ENCODE measurements around the gene GRID2. TPM values are rescaled to one million over a fixed set of nuclear protein-coding genes. Genes with fewer than 3 reads are reported as not detected.

The GRID2 gene
- total RNA-seq, 1 experiment from 2014 or later, result 2.2 TPM

DNA sequence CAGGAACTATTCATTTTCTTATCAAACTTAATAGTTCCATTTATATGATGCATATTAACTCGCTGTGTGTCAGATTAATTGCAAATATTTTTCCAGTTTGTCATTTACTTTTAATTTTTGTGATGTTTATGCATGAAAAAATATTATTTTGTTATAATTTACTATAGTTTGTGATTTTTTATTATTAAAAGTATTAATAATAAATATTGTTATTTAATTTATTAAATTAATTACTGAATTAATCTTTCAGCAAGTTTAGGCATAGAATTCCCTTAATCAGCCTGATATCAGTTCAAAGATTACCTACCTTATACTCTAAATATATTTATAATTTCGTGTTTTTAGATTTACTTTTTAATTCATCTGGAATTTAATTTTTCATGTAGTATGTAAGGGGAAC, 1509.3 kb downstream of the GRID2 start:
- intact Hi-C loops (cut with micrococcal nuclease), result no loop called here
- ATAC-seq, result no peak
- Histone ChIP-seq H3K79me2 (ENCODE audit: low read length) (no peaks in the 10 kb centered on the region), H3K4me1 (ENCODE audit: insufficient read depth, low read length) (no peaks in the 10 kb centered on the region), H3K9me2 (replicated peaks; ENCODE audit: low read length) (no peaks in the 10 kb centered on the region), H3F3A (ENCODE audit: low read length, unreplicated experiment) (no peaks in the 10 kb centered on the region), H3K4me3 (ENCODE audit: low read length) (no peak overlapping the region), H3K36me3 (ENCODE audit: low read depth, low read length) (no peaks in the 10 kb centered on the region), H3K9ac (ENCODE audit: low read length) (no peak overlapping the region), H3K4me2 (ENCODE audit: low read length) (no peak overlapping the region), H4K20me1 (ENCODE audit: low read length) (no peaks in the 10 kb centered on the region), H2AFZ (ENCODE audit: low read length) (no peak overlapping the region), H3K27me3 (ENCODE audit: low read length) (peaks cover 53% of the 10 kb centered on the region), H3K27ac (ENCODE audit: low read length) (no peak overlapping the region), H3K9me3 (ENCODE audit: low read length) (no peaks in the 10 kb centered on the region)
- BruUV-seq (replicated peaks), result no TSS peak
- POLR2A ChIA-PET (ENCODE audit: unreplicated experiment), result no interaction called here
- no peak for DNase-seq
- CTCF ChIA-PET, result no interaction called here
- no peak for TF ChIP-seq EZH2phosphoT487 (IDR thresholded peaks at IDR 0.05; ENCODE audit: borderline replicate concordance, low read length)
- no peak for TF ChIP-seq EZH2 (IDR thresholded peaks at IDR 0.05; ENCODE audit: low read length, unreplicated experiment)
- TF ChIP-seq, protein P1, sequence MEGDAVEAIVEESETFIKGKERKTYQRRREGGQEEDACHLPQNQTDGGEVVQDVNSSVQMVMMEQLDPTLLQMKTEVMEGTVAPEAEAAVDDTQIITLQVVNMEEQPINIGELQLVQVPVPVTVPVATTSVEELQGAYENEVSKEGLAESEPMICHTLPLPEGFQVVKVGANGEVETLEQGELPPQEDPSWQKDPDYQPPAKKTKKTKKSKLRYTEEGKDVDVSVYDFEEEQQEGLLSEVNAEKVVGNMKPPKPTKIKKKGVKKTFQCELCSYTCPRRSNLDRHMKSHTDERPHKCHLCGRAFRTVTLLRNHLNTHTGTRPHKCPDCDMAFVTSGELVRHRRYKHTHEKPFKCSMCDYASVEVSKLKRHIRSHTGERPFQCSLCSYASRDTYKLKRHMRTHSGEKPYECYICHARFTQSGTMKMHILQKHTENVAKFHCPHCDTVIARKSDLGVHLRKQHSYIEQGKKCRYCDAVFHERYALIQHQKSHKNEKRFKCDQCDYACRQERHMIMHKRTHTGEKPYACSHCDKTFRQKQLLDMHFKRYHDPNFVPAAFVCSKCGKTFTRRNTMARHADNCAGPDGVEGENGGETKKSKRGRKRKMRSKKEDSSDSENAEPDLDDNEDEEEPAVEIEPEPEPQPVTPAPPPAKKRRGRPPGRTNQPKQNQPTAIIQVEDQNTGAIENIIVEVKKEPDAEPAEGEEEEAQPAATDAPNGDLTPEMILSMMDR (conservative IDR thresholded peaks at IDR 0.05; ENCODE audit: low read depth, low read length), result no peak

DNA sequence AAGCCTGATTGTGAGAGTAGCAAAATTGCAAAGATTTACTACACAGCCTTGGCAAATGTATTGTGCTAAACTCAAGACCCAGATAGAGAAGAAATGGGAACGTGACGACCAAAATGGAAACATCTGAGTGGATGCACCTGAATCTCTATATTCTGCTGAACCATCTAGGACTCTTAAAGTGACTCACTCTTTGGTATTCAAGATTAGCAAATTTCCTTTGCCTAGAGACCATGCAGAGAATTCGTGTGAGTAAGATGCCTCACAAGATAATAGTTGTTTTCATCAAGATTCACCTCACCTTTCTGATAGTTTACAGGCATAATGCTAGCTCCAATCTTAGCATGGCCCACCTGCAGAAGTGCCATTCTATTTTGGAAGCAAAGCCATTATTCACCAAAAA, 1510.4 kb downstream of the GRID2 start:
- DNase-seq, result no peak
- intact Hi-C loops (cut with micrococcal nuclease), result no loop called here
- no peak for TF ChIP-seq EZH2 (IDR thresholded peaks at IDR 0.05; ENCODE audit: low read length, unreplicated experiment)
- TF ChIP-seq EZH2phosphoT487 (IDR thresholded peaks at IDR 0.05; ENCODE audit: borderline replicate concordance, low read length), result no peak
- TF ChIP-seq, protein P1 (conservative IDR thresholded peaks at IDR 0.05; ENCODE audit: low read depth, low read length), result no peak

DNA sequence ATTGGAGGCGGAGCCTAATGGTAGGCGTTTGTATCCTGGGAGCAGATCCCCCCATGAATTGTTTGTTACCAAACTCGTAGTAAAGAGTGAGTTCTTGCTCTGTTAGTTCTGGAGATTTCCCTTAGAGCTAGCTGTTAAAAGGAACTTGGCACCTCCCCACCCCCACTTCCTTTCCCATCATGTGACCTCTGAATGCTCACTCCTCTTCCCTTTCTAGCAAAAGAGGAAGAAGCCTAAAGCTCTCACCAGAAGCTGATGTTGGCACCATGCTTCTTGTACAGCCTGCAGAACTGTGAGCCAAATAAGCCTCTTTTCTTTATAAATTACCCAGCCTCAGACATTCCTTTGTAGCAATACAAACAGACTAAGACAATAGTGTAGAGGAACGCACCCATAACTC, 1511.0 kb downstream of the GRID2 start:
- Histone ChIP-seq H3K79me2 (ENCODE audit: low read length) (no peaks in the 10 kb centered on the region), H3K4me3 (ENCODE audit: low read length) (no peak overlapping the region), H3K4me2 (ENCODE audit: low read length) (no peak overlapping the region), H4K20me1 (ENCODE audit: low read length) (no peaks in the 10 kb centered on the region), H3K4me1 (ENCODE audit: insufficient read depth, low read length) (no peaks in the 10 kb centered on the region), H3F3A (ENCODE audit: low read length, unreplicated experiment) (no peaks in the 10 kb centered on the region), H3K9ac (ENCODE audit: low read length) (no peak overlapping the region), H3K9me3 (ENCODE audit: low read length) (no peaks in the 10 kb centered on the region), H3K36me3 (ENCODE audit: low read depth, low read length) (no peaks in the 10 kb centered on the region), H2AFZ (ENCODE audit: low read length) (no peak overlapping the region), H3K27ac (ENCODE audit: low read length) (no peak overlapping the region), H3K27me3 (ENCODE audit: low read length) (peaks cover 47% of the 10 kb centered on the region), H3K9me2 (replicated peaks; ENCODE audit: low read length) (no peaks in the 10 kb centered on the region)
- CTCF ChIA-PET, result no interaction called here
- DNase-seq, result no peak
- TF ChIP-seq EZH2 (IDR thresholded peaks at IDR 0.05; ENCODE audit: low read length, unreplicated experiment) (no peak), EZH2phosphoT487 (IDR thresholded peaks at IDR 0.05; ENCODE audit: borderline replicate concordance, low read length) (no peak)
- TF ChIP-seq, protein P1 (conservative IDR thresholded peaks at IDR 0.05; ENCODE audit: low read depth, low read length), result no peak
- intact Hi-C loops (cut with micrococcal nuclease), result no loop called here
- ATAC-seq, result no peak
- no TSS peak for BruUV-seq (replicated peaks)
- POLR2A ChIA-PET (ENCODE audit: unreplicated experiment), result no interaction called here

More for the DNA sequence above, 1510.4 kb downstream of the GRID2 start:
- H3K27ac ChIP-seq (ENCODE audit: low read length), result no peak overlapping the region
- no peaks in the 10 kb centered on the region for H3K36me3 ChIP-seq (ENCODE audit: low read depth, low read length)
- H3K27me3 ChIP-seq (ENCODE audit: low read length), result peaks cover 51% of the 10 kb centered on the region
- no peak overlapping the region for H3K4me3 ChIP-seq (ENCODE audit: low read length)
- BruUV-seq (replicated peaks), result no TSS peak
- no peak for ATAC-seq
- H4K20me1 ChIP-seq (ENCODE audit: low read length), result no peaks in the 10 kb centered on the region
- CTCF ChIA-PET, result no interaction called here
- H3K79me2 ChIP-seq (ENCODE audit: low read length), result no peaks in the 10 kb centered on the region
- H3F3A ChIP-seq (ENCODE audit: low read length, unreplicated experiment), result no peaks in the 10 kb centered on the region
- H2AFZ ChIP-seq (ENCODE audit: low read length), result no peak overlapping the region
- H3K4me1 ChIP-seq (ENCODE audit: insufficient read depth, low read length), result no peaks in the 10 kb centered on the region
- POLR2A ChIA-PET (ENCODE audit: unreplicated experiment), result no interaction called here
- no peaks in the 10 kb centered on the region for H3K9me2 ChIP-seq (replicated peaks; ENCODE audit: low read length)
- H3K9me3 ChIP-seq (ENCODE audit: low read length), result no peaks in the 10 kb centered on the region
- H3K9ac ChIP-seq (ENCODE audit: low read length), result no peak overlapping the region
- H3K4me2 ChIP-seq (ENCODE audit: low read length), result no peak overlapping the region
